ENCODE measurements around the gene BCAR1.
"Not testable (repeated sequence)": the region's sequence is repeated elsewhere in the genome, so short reads cannot be mapped to it uniquely, and the experiment has no call there.

Gene BCAR1, protein sequence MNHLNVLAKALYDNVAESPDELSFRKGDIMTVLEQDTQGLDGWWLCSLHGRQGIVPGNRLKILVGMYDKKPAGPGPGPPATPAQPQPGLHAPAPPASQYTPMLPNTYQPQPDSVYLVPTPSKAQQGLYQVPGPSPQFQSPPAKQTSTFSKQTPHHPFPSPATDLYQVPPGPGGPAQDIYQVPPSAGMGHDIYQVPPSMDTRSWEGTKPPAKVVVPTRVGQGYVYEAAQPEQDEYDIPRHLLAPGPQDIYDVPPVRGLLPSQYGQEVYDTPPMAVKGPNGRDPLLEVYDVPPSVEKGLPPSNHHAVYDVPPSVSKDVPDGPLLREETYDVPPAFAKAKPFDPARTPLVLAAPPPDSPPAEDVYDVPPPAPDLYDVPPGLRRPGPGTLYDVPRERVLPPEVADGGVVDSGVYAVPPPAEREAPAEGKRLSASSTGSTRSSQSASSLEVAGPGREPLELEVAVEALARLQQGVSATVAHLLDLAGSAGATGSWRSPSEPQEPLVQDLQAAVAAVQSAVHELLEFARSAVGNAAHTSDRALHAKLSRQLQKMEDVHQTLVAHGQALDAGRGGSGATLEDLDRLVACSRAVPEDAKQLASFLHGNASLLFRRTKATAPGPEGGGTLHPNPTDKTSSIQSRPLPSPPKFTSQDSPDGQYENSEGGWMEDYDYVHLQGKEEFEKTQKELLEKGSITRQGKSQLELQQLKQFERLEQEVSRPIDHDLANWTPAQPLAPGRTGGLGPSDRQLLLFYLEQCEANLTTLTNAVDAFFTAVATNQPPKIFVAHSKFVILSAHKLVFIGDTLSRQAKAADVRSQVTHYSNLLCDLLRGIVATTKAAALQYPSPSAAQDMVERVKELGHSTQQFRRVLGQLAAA

DNA sequence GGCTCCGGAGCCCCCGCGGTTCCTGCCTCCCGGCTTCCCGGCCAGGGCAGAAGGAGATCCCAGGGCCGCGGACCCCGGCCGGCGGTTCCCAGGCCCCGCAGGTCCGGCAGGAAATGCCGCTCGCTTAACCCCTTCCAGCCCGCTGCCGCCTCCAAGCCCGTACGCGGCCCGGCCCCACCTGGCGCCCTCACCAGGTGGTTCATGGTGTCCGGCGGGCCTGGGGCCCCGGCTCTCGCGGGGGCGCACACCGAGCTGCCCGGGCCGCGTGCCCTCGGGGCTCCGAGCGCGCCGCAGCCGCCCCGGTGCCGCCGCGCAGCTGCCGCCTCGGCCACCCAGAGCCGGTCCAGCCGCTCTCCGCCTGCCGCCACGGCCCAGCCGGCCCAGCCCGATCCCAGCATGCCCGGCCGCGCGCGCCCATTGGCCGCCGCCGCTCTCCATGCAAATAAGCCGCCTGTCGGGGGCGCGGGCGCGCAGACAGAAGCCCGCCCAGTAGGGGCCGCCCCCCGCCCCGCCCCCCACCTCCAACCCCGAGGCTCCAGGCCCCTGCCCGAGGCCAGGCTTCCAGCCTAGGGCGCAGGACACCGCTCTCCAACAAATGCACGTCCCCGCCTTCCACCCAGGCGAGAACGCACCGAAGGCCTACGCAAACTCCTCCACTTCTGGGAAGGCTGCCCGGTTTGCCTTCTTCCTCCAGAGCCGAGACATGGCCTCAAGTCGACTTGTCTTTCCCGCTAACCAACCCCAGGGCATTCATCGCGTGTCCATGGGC, at the start of gene BCAR1:
BCAR1 (minus strand) TSS at position 345 of the 769 bp plus-strand sequence; CDS start at position 203, 142 bp downstream.
- DNase-seq: peak; percentile 49 to 50

DNA sequence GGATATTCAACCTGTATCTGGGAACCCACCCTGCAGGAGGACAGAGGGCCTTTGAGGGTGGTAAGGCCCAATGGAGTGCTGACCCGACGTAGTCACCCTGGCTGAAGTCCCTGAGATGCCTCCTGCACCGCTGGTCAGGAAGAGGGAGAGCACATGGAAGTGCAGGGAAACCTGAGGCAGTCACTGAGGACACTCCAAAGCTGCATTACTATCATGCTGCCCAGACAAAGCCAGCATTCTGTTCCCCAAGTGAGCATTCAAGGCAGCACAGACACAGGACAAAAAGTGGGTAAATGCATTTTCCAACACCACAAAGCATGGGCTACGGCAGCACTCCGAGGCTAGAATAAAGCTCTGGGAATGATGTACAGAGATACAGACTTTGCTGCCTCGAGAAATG, 46.8 kb upstream of the BCAR1 start:
- DNase-seq: no peak

DNA sequence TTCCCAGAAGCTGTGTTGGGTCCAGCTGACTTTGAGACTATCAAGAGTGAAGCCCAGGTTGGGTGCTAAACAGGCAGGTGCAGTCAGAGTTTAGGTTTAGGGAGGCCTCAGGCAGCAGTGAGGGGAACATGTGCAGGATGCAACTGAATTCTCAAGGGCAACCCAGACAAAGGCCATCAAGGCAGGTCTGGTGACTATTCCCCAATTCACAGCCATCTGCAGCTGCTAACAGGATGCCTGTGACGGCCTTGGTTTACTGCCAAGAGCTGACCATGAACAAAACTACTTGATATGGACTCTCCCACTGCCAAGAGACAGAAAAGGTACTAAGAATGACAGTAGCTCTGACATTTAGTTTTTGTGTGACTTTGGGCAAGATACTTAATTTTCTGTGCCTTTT, 45.2 kb upstream of the BCAR1 start:
- no peak for DNase-seq

DNA sequence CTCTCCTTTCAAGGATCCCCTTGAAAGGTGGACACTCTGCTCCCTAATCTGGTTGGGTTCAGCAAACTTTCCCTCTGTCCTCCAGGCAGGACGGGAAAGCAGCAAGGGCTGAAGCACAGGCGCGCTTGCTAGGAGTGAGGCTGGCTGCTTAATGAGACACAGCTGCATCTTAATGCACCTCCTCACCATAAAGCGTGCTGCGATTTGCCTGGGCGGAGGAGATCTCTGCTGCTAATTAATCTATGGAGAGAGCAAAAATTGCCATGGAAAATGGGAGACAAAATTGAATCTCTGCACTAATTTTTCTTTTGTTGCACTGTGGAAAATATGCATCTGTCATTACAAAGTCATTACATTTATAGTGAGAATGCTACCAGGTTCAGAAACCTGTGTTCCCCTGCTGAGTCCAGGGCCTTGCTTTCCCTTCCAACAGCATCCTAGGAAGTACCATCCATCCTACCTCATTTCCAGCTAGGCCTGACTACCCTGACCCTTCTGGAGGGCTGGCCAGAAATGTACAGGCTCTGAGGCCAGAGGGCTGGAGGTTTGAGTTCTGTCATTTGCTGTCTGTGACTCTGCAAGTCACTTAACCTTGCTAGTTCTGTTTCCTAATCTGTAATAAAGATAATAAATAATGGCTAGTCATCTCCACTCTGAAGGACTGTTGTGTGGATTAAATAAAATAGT, 43.5 kb upstream of the BCAR1 start:
- no peak for DNase-seq

DNA sequence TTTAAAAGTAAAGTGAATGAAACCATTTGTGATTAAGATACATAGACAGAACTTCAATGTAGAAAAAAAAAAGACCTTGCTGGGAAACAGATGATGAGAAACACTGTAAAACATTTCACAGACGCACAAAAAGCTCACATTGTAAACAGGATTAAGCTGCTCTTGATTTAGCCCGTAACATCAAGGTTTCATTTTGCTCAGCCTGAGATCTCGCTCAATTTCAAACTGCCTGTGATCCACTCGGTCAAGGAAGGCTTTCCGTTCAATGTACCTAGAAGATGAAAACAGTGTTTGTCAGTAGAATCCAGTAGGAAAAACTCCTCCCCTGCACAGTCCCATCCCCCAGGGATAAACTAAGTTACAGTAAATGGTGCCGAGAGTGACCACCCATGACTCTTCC, 42.3 kb upstream of the BCAR1 start:
- DNase-seq: no peak

DNA sequence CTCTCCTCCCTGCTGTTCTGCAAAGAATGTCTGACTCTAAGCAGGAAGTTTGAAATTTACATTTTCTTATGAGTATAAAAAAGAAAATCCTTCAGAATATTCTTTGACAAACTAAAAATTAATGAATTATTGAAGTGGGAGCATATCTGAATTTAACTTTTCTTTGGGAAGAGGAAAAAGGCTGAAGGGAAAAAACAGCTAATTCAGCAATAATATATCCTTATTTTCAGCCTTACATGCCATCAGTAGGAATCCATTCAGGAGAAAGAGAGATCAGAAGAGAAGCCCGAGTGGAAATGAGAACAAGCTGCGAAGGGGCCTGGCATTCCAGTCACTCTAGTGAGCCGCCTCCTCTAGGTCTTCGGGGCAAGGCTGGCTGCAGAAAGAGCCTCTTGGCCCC, 41.7 kb upstream of the BCAR1 start:
- DNase-seq: no peak

DNA sequence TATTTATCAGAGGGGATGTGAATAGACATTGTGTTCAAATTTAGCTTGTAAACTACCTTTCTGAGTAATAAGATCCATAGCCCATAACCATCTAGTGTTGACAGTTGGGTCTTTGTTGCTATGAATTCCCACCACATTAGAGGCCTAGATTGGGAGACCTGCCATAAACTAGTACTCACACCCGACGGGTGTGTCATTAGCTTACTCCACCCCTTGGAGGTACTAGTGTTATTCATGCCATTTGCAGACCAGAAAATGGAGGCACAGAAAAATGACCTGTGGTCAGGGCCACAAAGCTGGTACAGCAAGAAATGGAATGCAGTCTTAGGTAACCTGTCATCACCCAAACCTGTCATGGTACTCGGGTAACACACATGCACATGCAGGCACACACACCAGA, 41.3 kb upstream of the BCAR1 start:
- no peak for DNase-seq

DNA sequence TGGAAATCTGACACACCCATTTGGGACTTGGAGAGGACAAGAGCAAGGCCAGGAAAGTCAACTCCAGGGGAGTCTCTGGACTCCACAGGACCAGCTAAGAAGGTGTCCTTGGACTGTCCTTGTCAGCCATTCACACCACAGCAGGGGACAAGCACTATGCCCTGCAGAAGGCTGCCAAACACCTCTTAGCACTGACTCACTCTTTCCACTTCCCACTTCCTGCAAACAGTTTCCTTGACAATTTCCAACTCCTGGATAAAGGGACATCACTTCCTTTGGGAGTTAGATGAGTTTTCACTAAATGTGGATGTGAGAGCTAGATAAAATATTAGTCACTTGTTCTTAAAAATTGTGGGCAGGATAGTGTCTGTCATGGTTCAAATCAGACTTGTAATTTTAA, 37.8 kb upstream of the BCAR1 start:
- DNase-seq: no peak

DNA sequence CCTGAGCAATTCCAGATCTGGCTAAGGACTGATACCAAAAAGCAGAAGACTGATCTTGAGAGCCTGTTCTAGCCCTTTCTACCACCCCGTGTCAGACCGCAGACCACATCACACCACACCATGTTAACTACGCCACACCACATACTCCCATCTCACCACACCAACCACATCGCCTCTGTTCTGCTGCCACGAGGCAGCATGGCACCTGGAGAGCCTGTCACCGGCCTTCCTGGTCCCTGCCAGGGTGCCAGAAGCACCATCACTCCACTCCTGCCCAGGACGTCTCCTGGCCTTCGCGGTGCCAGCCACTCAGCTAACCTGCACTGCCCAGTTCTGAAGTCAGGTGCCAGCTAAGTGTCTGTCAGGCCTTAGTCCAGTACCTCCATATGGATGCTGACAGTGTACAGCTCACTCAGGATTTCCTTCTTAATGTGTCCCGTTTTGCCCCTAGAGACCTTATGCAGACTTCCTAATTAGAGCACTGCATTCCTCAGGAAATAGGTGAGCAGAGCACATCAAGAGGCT, 37.2 kb upstream of the BCAR1 start:
- DNase-seq: no peak

DNA sequence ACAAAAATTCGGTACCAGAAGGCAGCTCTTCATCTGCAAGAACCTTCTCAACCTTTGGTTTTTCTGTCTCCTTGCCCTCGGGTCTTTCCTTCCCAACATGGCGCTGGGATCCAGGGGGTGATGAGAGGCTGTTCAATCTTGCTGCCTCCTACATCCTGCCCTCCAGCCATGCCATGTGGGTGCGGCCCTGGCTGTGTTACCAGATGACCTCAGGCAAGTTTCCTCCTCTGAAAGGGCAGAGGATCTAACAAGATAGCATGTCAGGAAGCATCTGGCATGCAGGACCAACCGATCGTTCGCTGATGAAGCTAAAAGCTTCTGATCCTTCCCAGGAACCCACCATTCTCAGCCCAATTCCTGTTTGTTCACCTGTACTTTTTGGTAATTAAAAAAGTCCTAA, 36.8 kb upstream of the BCAR1 start:
- DNase-seq: no peak

DNA sequence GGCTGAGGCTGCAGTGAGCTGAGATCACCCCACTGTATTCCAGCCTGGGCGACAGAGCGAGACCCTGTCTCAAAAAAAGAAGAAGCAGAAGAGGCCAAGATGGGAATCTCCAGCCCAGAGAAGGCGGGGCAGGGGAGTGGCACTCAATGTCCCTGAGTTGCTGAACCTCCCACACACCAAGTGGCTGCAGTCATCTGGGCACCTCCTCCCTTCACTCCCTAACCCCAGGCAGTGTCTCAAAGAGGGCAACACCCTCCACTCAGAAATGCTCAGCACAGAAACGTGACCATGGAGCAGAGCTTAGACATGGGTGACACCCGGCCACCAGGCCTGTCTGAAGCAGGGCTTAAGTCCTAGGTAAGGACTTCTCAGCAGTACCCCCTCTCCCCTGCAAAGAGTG, 36.3 kb upstream of the BCAR1 start:
- no peak for DNase-seq

DNA sequence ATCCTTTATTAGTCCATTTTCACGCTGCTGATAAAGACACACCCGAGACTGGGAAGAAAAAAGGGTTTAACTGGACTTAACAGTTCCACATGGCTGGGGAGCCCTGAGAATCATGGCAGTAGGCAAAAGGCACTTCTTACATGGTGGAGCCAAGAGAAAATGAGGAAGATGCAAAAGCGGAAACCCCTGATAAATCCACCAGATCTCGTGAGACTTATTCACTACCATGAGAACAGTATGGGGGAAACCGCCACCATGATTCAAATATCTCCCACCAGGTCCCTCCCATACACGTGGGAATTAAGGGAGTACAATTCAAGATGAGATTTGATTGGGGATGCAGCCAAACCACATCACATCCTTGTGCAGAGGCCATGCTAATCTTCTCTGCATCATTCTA, 35.0 kb upstream of the BCAR1 start:
- DNase-seq: no peak

DNA sequence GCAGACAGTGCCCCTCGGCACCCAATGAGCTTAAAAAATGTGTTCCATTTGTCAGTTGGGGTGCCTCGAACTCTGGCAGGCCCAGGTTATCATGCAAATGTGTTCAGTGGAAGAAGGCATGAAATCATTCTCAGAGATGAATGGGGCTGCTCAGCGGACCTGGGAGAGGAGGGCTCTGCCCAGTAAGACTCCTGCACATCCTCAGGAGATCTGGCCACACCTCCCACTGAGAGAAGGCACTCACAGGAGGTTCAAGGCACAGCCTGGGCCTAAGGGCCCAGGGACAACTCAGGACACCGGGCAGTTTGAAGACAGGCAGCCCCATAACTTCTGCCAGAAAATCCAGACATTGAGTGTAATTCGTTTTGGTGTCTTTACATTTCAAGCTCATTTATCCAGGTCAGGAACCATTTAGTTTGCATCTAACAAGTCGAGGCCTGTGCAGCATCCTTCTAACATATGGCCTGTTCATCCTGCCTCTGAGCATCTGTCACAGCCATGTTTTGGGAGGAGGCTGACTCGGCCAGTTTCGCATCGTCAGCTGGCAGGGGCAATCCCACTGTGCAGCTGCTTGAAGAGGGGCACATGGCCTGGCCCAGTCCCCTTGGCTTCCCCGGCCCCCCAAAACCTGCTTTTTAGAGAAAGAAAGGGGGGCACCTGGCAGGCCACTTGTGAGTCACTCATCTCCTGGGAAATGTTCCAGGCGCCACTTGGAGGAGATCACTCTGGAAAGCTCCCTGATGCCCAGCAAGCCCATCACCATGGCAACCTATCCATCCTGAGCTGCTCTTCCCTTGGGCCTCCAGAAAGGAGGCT, 31.2 kb upstream of the BCAR1 start:
- no peak for DNase-seq

DNA sequence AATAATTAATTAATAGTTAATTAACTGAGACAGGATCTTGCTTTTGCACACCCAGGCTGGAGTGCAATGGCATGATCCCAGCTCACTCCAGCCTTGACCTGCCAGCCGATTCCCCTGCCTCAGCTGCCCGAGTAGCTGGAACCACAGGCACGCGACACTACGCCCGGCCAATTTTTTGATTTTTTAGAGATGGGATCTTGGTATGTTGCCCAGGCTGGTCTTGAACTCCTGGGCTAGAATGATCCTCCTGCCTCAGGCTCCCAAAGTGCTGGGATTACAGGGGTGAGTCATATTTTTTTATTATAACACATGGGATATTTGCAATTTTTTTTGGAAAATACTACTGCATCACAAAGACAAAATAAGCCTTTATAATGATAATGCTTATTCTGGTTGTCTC, 30.4 kb upstream of the BCAR1 start:
- no peak for DNase-seq

DNA sequence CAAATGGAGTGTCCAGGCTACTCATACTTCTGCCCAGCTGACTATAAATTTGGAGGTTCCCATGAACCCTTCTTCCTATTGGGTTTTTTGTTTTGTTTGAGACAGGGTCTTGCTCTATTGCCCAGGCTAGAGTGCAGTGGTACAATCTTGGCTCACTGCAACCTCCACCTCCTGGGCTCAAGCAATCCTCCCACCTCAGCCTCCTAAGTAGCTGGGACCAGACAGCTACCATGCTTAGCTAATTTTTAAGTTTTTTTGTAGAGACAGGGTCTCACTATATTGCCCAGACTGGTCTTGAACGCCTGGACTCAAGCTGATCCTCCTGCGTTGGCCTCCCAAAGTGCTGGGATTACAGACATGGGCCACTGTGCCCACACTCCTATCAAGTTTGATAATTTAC, 29.6 kb upstream of the BCAR1 start:
- DNase-seq: not testable (repeated sequence)

DNA sequence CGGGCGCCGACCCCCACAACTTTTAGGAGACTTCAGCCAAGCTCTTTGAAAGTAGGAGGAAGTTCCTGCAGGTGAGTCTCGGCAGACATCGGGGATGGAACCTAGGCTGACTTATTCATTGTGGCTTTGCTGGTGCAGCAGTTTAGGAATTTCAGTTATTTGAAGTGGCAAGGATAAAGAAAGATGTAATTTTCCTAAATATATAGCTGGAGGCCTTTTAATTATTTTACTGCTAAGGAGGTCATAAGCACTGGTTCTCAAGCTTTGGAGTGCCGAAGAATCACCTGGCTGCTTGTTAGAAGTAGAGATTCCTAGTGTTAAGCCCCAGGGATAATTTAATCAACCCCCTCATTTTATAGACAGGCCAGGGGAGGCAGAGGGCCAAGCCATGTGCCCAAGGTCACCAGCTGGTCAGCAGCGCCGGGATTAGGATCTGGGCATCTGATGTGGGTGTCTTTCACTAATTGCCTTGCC, 28.9 kb upstream of the BCAR1 start:
- DNase-seq: no peak

DNA sequence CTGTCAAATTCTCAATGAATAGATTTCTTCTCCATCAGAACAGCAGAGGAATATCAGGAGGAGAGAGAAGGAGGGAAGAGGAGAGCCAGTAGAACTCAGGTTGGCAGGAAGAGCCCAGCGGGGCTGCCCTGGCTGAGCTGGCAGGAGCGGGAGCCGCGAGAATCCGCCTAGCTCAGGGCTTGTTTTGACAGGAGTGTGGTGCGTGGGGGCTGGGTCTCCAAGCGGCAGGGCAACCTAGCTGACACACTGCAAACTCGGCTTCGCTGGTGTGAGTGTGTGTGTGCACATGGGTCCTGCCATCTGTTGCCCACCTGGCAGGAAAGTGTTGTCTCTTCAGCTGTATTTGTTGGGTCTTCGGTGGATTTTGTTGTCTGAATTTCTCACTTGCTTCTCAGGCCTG, 27.9 kb upstream of the BCAR1 start:
- DNase-seq: no peak

DNA sequence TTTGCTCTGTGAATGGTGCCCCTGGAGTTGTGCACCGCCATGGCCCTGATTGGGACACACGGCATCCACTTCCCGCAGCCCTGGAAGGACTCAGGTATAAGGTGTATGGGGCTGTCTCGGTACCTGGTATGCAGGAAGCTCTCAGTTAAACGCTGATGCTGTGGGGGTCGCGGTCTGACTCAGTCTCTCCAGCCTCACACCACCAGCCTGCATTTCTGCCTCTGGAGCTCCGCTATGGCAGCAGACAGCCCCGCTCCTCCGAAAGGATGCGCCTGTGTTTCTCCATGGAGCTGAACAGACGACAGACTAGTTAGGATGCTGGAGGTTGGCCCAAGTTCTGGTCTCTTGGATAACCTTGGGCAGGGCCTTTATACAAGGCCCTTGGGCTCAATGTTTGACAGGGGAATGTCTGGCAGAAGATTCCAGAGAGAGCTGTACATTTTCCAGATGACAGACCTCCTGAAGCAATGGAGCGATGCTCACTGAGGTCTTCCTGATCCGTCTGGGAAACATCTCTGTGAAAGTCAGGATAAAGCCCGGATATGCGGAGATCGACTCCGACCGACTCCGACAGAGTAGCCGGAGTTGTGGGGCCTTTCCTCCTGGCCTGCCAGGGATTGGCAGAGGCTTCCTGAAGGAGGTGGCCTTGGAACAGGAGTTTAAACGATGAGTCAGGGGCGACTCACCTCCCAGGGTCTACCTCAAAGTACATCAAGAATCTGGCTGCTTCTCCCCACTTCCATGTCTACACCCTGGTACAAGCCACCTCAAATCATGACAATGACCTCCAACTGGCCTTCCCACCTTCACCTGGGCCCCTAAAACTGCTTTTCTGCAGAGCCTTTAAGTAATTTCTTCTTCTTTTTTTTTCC, 21.9 kb upstream of the BCAR1 start:
- DNase-seq: no peak

DNA sequence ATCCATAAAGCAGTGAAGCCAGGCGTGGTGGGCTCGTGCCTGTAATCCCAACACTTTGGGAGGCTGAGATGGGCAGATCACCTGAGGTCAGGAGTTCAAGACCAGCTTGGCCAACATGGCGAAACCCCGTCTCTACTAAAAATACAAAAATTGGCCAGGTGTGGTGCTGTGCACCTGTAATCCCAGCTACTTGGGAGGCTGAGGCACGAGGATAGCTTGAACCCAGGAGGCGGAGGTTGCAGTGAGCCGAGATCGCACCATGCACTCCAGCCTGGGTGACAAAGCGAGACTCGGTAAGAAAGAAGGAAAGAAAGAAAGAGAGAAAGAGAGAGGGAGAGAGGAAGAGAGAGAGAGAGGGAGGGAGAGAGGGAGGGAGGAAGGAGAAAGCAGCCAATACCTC, 21.2 kb upstream of the BCAR1 start:
- DNase-seq: not testable (repeated sequence)

DNA sequence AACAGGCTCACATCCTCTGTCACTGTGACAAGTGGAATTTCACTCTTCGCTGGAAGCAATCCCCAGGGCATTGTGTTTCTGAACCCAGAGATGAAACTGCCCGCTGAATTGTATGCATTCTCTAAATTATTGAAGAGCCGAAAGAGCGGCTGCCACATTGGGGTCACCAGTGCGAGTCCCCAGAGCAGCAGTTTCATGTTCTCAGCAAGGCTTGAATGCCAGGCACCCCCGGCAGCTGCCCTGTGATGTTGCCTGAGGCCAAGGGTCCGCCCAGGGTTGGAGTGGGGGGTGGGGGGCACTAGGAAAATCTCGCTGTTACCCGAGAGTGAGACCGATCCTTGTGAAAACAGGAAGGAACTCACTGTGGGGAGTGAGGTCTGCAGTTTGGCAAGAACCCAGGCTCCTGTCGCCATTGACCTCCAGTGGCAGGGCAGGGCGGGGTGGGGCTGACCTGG, 20.7 kb upstream of the BCAR1 start:
- peak; percentile 35 to 40 for DNase-seq

Data from Kasumi-1 (cell line).